OCI-LY7 (cell line): ENCODE data around the gene LRP1-AS.

Experiments used
- CTCF ChIP-seq: fragments of 200-600 bp; sonication (generic); conservative IDR thresholded peaks from 2 replicates; pipeline ENCODE4 v1.5.1; 2014; ENCODE audit warnings: mild to moderate bottlenecking, antibody characterized with exemption, low read length, moderate library complexity, mixed read lengths
- EZH2phosphoT487 ChIP-seq: fragments of 200-600 bp; sonication (generic); IDR thresholded peaks from 2 replicates; pipeline ENCODE4 v1.6.1; 2018; ENCODE audit warnings: low read depth, borderline replicate concordance, mild to moderate bottlenecking, mixed run types, antibody characterized with exemption, low read length, moderate library complexity, mixed read lengths

GRCh38 chr12:57178213-57178612 lies 30.8 kb upstream of the LRP1-AS start:
- TF ChIP-seq CTCF (no peak), EZH2phosphoT487 (no peak)
